Activated B cell treated with CpG ODN at 0.5 μM for 24 hours (primary cell): Measurements from ENCODE around the gene TWIST2. TPM values are rescaled to one million over a fixed set of nuclear protein-coding genes. Genes with fewer than 3 reads are reported as not detected.

ENCODE experiments used
- ATAC-seq: fragments of 200-7000 bp; cut with Tn5 transposase; one replicate; pipeline ENCODE4 v1.10.0; 2021; ENCODE audit warnings: low read depth, mild to moderate bottlenecking, moderate library complexity
- CTCF ChIA-PET: fragments of 350-600 bp; sonication (Branson Sonifier 250); formaldehyde crosslinking; loops from one replicate; lab custom pipeline; 2021; ENCODE audit warnings: antibody characterized with exemption; lab: Charles Lee
- POLR2A ChIA-PET: fragments of 350-600 bp; sonication (Branson Sonifier 250); formaldehyde crosslinking; loops from one replicate; lab custom pipeline; 2021; ENCODE audit warnings: antibody characterized with exemption; lab: Charles Lee
- DNase-seq: peaks from one replicate; pipeline ENCODE4 v3.0.0; 2022
- H3K27ac Mint-ChIP-seq: one replicate; pipeline ENCODE4 v1.8.0; 2020; ENCODE audit warnings: mixed read lengths
- H3K27me3 Mint-ChIP-seq: one replicate; pipeline ENCODE4 v1.8.0; 2021; ENCODE audit warnings: mixed read lengths
- H3K36me3 Mint-ChIP-seq: one replicate; pipeline ENCODE4 v1.8.0; 2021; ENCODE audit warnings: low read depth, mixed read lengths
- H3K4me1 Mint-ChIP-seq: one replicate; pipeline ENCODE4 v1.8.0; 2021; ENCODE audit warnings: mixed read lengths
- H3K4me3 Mint-ChIP-seq: one replicate; pipeline ENCODE4 v1.8.0; 2020; ENCODE audit warnings: mild to moderate bottlenecking, mixed read lengths
- H3K9me3 Mint-ChIP-seq: one replicate; pipeline ENCODE4 v1.8.0; 2020; ENCODE audit warnings: mixed read lengths
- CTCF ChIP-seq: fragments of 200-600 bp; IDR thresholded peaks from one replicate; pipeline ENCODE4 v1.8.0; 2022; ENCODE audit warnings: antibody characterized with exemption, mild to moderate bottlenecking
- intact Hi-C: fragments of 100-400 bp; cut with micrococcal nuclease; formaldehyde crosslinking; loops from one replicate; pipeline ENCODE4 v1.15.1; 2024
- total RNA-seq: library from RNA; stranded (reverse); gene quantifications from 2 replicates; pipeline ENCODE4 v1.2.3, GENCODE V29; 2022

The TWIST2 gene
- total RNA-seq, 1 donor from 2014 or later = not detected

- H3K27me3 Mint-ChIP-seq = no peaks in the 10 kb centered on the region
- intact Hi-C loops = no loop called here
- POLR2A ChIA-PET = no interaction called here
- H3K27ac Mint-ChIP-seq = no peak overlapping the region
- H3K4me1 Mint-ChIP-seq = peaks cover 5% of the 10 kb centered on the region
- CTCF ChIA-PET = no interaction called here
- DNase-seq = no peak
- H3K4me3 Mint-ChIP-seq = no peak overlapping the region
- no peak for ATAC-seq
- no peaks in the 10 kb centered on the region for H3K9me3 Mint-ChIP-seq
- no peak for TF ChIP-seq CTCF
- no peaks in the 10 kb centered on the region for H3K36me3 Mint-ChIP-seq
Observed at GRCh38 chr2:238861013-238861730, 13.3 kb downstream of the TWIST2 start.

GRCh38 chr2:238861766-238862315 lies 14.0 kb downstream of the TWIST2 start:
- CTCF ChIA-PET = no interaction called here
- H3K4me3 Mint-ChIP-seq = no peak overlapping the region
- intact Hi-C loops = no loop called here
- no peaks in the 10 kb centered on the region for H3K36me3 Mint-ChIP-seq
- no peak for TF ChIP-seq CTCF
- no peaks in the 10 kb centered on the region for H3K9me3 Mint-ChIP-seq
- peaks cover 5% of the 10 kb centered on the region for H3K4me1 Mint-ChIP-seq
- H3K27me3 Mint-ChIP-seq = no peaks in the 10 kb centered on the region
- ATAC-seq (no peak), DNase-seq (no peak)
- POLR2A ChIA-PET = no interaction called here
- no peak overlapping the region for H3K27ac Mint-ChIP-seq

GRCh38 chr2:238862701-238863100 lies 14.8 kb downstream of the TWIST2 start:
- H3K4me3 Mint-ChIP-seq = no peak overlapping the region

GRCh38 chr2:238863231-238863630 lies 15.3 kb downstream of the TWIST2 start:
- ChIA-PET POLR2A (no interaction called here), CTCF (no interaction called here)
- no peak for ATAC-seq
- Mint-ChIP-seq H3K27ac (no peak overlapping the region), H3K9me3 (no peaks in the 10 kb centered on the region), H3K27me3 (no peaks in the 10 kb centered on the region), H3K36me3 (no peaks in the 10 kb centered on the region), H3K4me3 (no peak overlapping the region), H3K4me1 (peaks cover under 1% of the 10 kb centered on the region)
- DNase-seq = no peak
- no peak for TF ChIP-seq CTCF
- intact Hi-C loops = no loop called here

More at GRCh38 chr2:238862701-238863100, 14.8 kb downstream of the TWIST2 start:
- no peaks in the 10 kb centered on the region for H3K9me3 Mint-ChIP-seq
- DNase-seq (no peak), ATAC-seq (no peak)
- ChIA-PET CTCF (no interaction called here), POLR2A (no interaction called here)
- H3K4me1 Mint-ChIP-seq = peaks cover 5% of the 10 kb centered on the region
- no peak overlapping the region for H3K27ac Mint-ChIP-seq
- no peak for TF ChIP-seq CTCF
- no peaks in the 10 kb centered on the region for H3K36me3 Mint-ChIP-seq
- intact Hi-C loops = no loop called here
- H3K27me3 Mint-ChIP-seq = no peaks in the 10 kb centered on the region

GRCh38 chr2:238863749-238864206 lies 15.9 kb downstream of the TWIST2 start:
- no peaks in the 10 kb centered on the region for H3K4me1 Mint-ChIP-seq
- intact Hi-C loops = no loop called here
- H3K27ac Mint-ChIP-seq = no peak overlapping the region
- ChIA-PET POLR2A (no interaction called here), CTCF (no interaction called here)
- H3K36me3 Mint-ChIP-seq = no peaks in the 10 kb centered on the region
- H3K4me3 Mint-ChIP-seq = no peak overlapping the region
- no peak for TF ChIP-seq CTCF
- DNase-seq (no peak), ATAC-seq (no peak)
- no peaks in the 10 kb centered on the region for H3K9me3 Mint-ChIP-seq
- no peaks in the 10 kb centered on the region for H3K27me3 Mint-ChIP-seq
